ENCODE data around the gene ATN1.

Gene ATN1

GRCh38 chr12:6944381-6945186, 16.8 kb downstream of the ATN1 start (continued):
- TF ChIP-seq ZNF518A (tag by site-specific recombination; conservative IDR thresholded peaks at IDR 0.05; ENCODE audit: low read depth) (no peak), ZNF175 (tag by site-specific recombination; IDR thresholded peaks at IDR 0.05) (no peak), KLF8 (tag by site-specific recombination; IDR thresholded peaks at IDR 0.05) (peak; percentile 91; the same call in 1 of the 2 replicates), ZNF704 (tag by site-specific recombination; IDR thresholded peaks at IDR 0.05) (no peak), ZNF274 (IDR thresholded peaks at IDR 0.05; ENCODE audit: low read length) (no peak), ZNF274 (tag by site-specific recombination; IDR thresholded peaks at IDR 0.05; ENCODE audit: borderline replicate concordance) (no peak), GLI2 (tag by site-specific recombination; IDR thresholded peaks at IDR 0.05; ENCODE audit: borderline replicate concordance, low read depth) (no peak), OVOL3 (tag by site-specific recombination; IDR thresholded peaks at IDR 0.05) (0 out of 2 replicates have a peak, but pooled peaks have one; percentile 3), ZNF791 (tag by site-specific recombination; IDR thresholded peaks at IDR 0.05) (no peak), ZFP3 (tag by site-specific recombination; IDR thresholded peaks at IDR 0.05; ENCODE audit: low read depth) (no peak), KLF9 (tag by site-specific recombination; IDR thresholded peaks at IDR 0.05; ENCODE audit: low read depth) (peak; percentile 56; the same call in 1 of the 2 replicates), ZBTB1 (tag by site-specific recombination; IDR thresholded peaks at IDR 0.05) (peak; percentile 98), ZNF664 (tag by site-specific recombination; IDR thresholded peaks at IDR 0.05) (no peak), ZNF555 (tag by site-specific recombination; conservative IDR thresholded peaks at IDR 0.05) (no peak), ZNF280C (tag by site-specific recombination; IDR thresholded peaks at IDR 0.05) (no peak), ZNF837 (tag by site-specific recombination; IDR thresholded peaks at IDR 0.05) (no peak), ZIC2 (tag by site-specific recombination; IDR thresholded peaks at IDR 0.05) (peak; percentile 90), ZNF544 (tag by site-specific recombination; IDR thresholded peaks at IDR 0.05) (no peak), ZNF600 (tag by site-specific recombination; IDR thresholded peaks at IDR 0.05) (peak; percentile 98), ZNF121 (tag by site-specific recombination; IDR thresholded peaks at IDR 0.05) (peak; percentile 59), KLF7 (tag by site-specific recombination; IDR thresholded peaks at IDR 0.05; ENCODE audit: borderline replicate concordance) (no peak; the same call in 1 of the 2 replicates), ZNF366 (tag by site-specific recombination; conservative IDR thresholded peaks at IDR 0.05) (peak; percentile 91), EGR2 (tag by site-specific recombination; IDR thresholded peaks at IDR 0.05; ENCODE audit: low read depth) (no peak), PATZ1 (tag by site-specific recombination; IDR thresholded peaks at IDR 0.05) (peak; percentile 52), ZNF362 (tag by site-specific recombination; IDR thresholded peaks at IDR 0.05) (no peak; the same call in 1 of the 2 replicates)
- TF ChIP-seq, protein P1, sequence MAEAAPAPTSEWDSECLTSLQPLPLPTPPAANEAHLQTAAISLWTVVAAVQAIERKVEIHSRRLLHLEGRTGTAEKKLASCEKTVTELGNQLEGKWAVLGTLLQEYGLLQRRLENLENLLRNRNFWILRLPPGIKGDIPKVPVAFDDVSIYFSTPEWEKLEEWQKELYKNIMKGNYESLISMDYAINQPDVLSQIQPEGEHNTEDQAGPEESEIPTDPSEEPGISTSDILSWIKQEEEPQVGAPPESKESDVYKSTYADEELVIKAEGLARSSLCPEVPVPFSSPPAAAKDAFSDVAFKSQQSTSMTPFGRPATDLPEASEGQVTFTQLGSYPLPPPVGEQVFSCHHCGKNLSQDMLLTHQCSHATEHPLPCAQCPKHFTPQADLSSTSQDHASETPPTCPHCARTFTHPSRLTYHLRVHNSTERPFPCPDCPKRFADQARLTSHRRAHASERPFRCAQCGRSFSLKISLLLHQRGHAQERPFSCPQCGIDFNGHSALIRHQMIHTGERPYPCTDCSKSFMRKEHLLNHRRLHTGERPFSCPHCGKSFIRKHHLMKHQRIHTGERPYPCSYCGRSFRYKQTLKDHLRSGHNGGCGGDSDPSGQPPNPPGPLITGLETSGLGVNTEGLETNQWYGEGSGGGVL (tag by site-specific recombination; IDR thresholded peaks at IDR 0.05): no peak
